Measurements from ENCODE around the gene CDK14. TPM values are rescaled to one million over a fixed set of nuclear protein-coding genes. Genes with fewer than 3 reads are reported as not detected.

CDK14 gene
- polyA plus RNA-seq, 1 donor from 2014 or later, result 25.1 TPM

- TF ChIP-seq RAD21 (conservative IDR thresholded peaks at IDR 0.05) (no peak), MXI1 (conservative IDR thresholded peaks at IDR 0.05; ENCODE audit: poor library complexity, severe bottlenecking) (no peak)
These were observed 399.9 kb downstream of the CDK14 start (continued) for GRCh38 chr7:90995996-90996395.

GRCh38 chr7:90999989-91000979 lies 404.2 kb downstream of the CDK14 start:
- H3K27me3 ChIP-seq (ENCODE audit: insufficient read depth, low read depth, low read length), result no peaks in the 10 kb centered on the region
- no peak for TF ChIP-seq REST (IDR thresholded peaks at IDR 0.05; ENCODE audit: borderline replicate concordance)
- TF ChIP-seq EP300 (conservative IDR thresholded peaks at IDR 0.05; ENCODE audit: poor library complexity, severe bottlenecking), result no peak
- no peak for TF ChIP-seq CTCF (IDR thresholded peaks at IDR 0.05; ENCODE audit: poor library complexity, severe bottlenecking)
- no peak for TF ChIP-seq SMC3 (conservative IDR thresholded peaks at IDR 0.05; ENCODE audit: poor library complexity)
- no peak for TF ChIP-seq TAF1 (IDR thresholded peaks at IDR 0.05; ENCODE audit: low read depth)
- no peak for TF ChIP-seq EZH2 (IDR thresholded peaks at IDR 0.05; ENCODE audit: borderline replicate concordance, insufficient read depth, low read length, poor library complexity, severe bottlenecking)
- H3K79me2 ChIP-seq (replicated peaks; ENCODE audit: insufficient read depth, low read length), result no peaks in the 10 kb centered on the region
- H3K36me3 ChIP-seq (ENCODE audit: insufficient read depth, low read length), result no peaks in the 10 kb centered on the region
- no peaks in the 10 kb centered on the region for H4K20me1 ChIP-seq (ENCODE audit: insufficient read depth)
- no peak overlapping the region for H3K9ac ChIP-seq (ENCODE audit: low read length)
- no peaks in the 10 kb centered on the region for H3K9me3 ChIP-seq (ENCODE audit: low read length)
- H3K4me3 ChIP-seq (ENCODE audit: low read length), result no peak overlapping the region
- H3F3A ChIP-seq (ENCODE audit: insufficient read depth, low read length, poor library complexity, severe bottlenecking), result no peaks in the 10 kb centered on the region
- no peak overlapping the region for H2AFZ ChIP-seq (ENCODE audit: low read depth, low read length)
- H3K27ac ChIP-seq (ENCODE audit: low read length), result no peak overlapping the region
- no peaks in the 10 kb centered on the region for H3K9me2 ChIP-seq (ENCODE audit: insufficient read depth, low read length)
- no peak overlapping the region for H3K4me2 ChIP-seq (ENCODE audit: low read length)

GRCh38 chr7:91005024-91005423 lies 408.9 kb downstream of the CDK14 start:
- TF ChIP-seq RAD21 (conservative IDR thresholded peaks at IDR 0.05), result no peak
- no peak for TF ChIP-seq EP300 (conservative IDR thresholded peaks at IDR 0.05; ENCODE audit: poor library complexity, severe bottlenecking)
- TF ChIP-seq TAF1 (IDR thresholded peaks at IDR 0.05; ENCODE audit: low read depth), result no peak
- no peak for TF ChIP-seq REST (IDR thresholded peaks at IDR 0.05; ENCODE audit: borderline replicate concordance)
- no peak for TF ChIP-seq SMC3 (conservative IDR thresholded peaks at IDR 0.05; ENCODE audit: poor library complexity)
- no peak for TF ChIP-seq POLR2AphosphoS5 (IDR thresholded peaks at IDR 0.05)
- TF ChIP-seq MXI1 (conservative IDR thresholded peaks at IDR 0.05; ENCODE audit: poor library complexity, severe bottlenecking), result no peak
- TF ChIP-seq EZH2 (IDR thresholded peaks at IDR 0.05; ENCODE audit: borderline replicate concordance, insufficient read depth, low read length, poor library complexity, severe bottlenecking), result no peak
- no peak for TF ChIP-seq CTCF (IDR thresholded peaks at IDR 0.05; ENCODE audit: poor library complexity, severe bottlenecking)
- Histone ChIP-seq H4K20me1 (ENCODE audit: insufficient read depth) (no peaks in the 10 kb centered on the region), H3K27me3 (ENCODE audit: insufficient read depth, low read depth, low read length) (no peaks in the 10 kb centered on the region), H2AFZ (ENCODE audit: low read depth, low read length) (no peak overlapping the region), H3K4me3 (ENCODE audit: low read length) (no peak overlapping the region), H3K9me3 (ENCODE audit: low read length) (no peaks in the 10 kb centered on the region), H3K79me2 (replicated peaks; ENCODE audit: insufficient read depth, low read length) (no peaks in the 10 kb centered on the region), H3K4me2 (ENCODE audit: low read length) (no peak overlapping the region), H3K36me3 (ENCODE audit: insufficient read depth, low read length) (no peaks in the 10 kb centered on the region), H3K9me2 (ENCODE audit: insufficient read depth, low read length) (no peaks in the 10 kb centered on the region), H3K9ac (ENCODE audit: low read length) (no peak overlapping the region), H3K27ac (ENCODE audit: low read length) (no peak overlapping the region), H3F3A (ENCODE audit: insufficient read depth, low read length, poor library complexity, severe bottlenecking) (no peaks in the 10 kb centered on the region)
